ENCODE data around the gene MMEL1.

The MMEL1 gene

GRCh38 chr1:2542246-2542915 is 90.4 kb downstream of the MMEL1 start:
- TF ChIP-seq, protein P1, sequence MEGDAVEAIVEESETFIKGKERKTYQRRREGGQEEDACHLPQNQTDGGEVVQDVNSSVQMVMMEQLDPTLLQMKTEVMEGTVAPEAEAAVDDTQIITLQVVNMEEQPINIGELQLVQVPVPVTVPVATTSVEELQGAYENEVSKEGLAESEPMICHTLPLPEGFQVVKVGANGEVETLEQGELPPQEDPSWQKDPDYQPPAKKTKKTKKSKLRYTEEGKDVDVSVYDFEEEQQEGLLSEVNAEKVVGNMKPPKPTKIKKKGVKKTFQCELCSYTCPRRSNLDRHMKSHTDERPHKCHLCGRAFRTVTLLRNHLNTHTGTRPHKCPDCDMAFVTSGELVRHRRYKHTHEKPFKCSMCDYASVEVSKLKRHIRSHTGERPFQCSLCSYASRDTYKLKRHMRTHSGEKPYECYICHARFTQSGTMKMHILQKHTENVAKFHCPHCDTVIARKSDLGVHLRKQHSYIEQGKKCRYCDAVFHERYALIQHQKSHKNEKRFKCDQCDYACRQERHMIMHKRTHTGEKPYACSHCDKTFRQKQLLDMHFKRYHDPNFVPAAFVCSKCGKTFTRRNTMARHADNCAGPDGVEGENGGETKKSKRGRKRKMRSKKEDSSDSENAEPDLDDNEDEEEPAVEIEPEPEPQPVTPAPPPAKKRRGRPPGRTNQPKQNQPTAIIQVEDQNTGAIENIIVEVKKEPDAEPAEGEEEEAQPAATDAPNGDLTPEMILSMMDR (IDR thresholded peaks at IDR 0.05; ENCODE audit: low read depth, low read length) = no peak

GRCh38 chr1:2541619-2542245 is 91.1 kb downstream of the MMEL1 start:
- no peak overlapping the region for H3K4me3 ChIP-seq (replicated peaks in 1 of 2; ENCODE audit: low read depth in 2 of 2, low read length in 2 of 2)
- TF ChIP-seq, protein P1 (IDR thresholded peaks at IDR 0.05; ENCODE audit: low read depth, low read length) = no peak
- DNase-seq (ENCODE audit: low read depth in 2 of 2) = no peak

More at GRCh38 chr1:2542246-2542915, 90.4 kb downstream of the MMEL1 start:
- no peak overlapping the region for H3K4me3 ChIP-seq (replicated peaks in 1 of 2; ENCODE audit: low read depth in 2 of 2, low read length in 2 of 2)
- DNase-seq (ENCODE audit: low read depth in 2 of 2) = no peak

GRCh38 chr1:2540816-2541492 is 91.9 kb downstream of the MMEL1 start:
- DNase-seq (ENCODE audit: low read depth in 2 of 2) = no peak
- TF ChIP-seq, protein P1 (IDR thresholded peaks at IDR 0.05; ENCODE audit: low read depth, low read length) = no peak
- H3K4me3 ChIP-seq (replicated peaks in 1 of 2; ENCODE audit: low read depth in 2 of 2, low read length in 2 of 2) = no peak overlapping the region
